Astrocyte of the cerebellum (primary cell): ENCODE measurements around the gene RNF40.

Experiments
- DNase-seq: peaks from one replicate; pipeline ENCODE4 v3.0.0-alpha.2; 2011; ENCODE audit warnings: low read depth
- H3K4me3 ChIP-seq: 2 replicates; pipeline ENCODE4 v1.5.1; 2011; ENCODE audit warnings: mild to moderate bottlenecking, low read depth, low read length, moderate library complexity
- in situ Hi-C: cut with HindIII; loops from 2 replicates; pipeline ENCODE4 v1.10.0; 2017; ENCODE audit warnings: low sequenced_read_pairs
- TF ChIP-seq, protein P1 (sequence below): IDR thresholded peaks from 2 replicates; pipeline ENCODE4 v1.5.1; 2012; ENCODE audit warnings: low read length, low read depth, moderate library complexity, mild to moderate bottlenecking; ENCODE audit errors: missing control alignments

The RNF40 gene

GRCh38 chr16:30774367-30775130 is 12.4 kb downstream of the RNF40 start:
- DNase-seq: no peak
- peak overlapping the region; percentile 76 for H3K4me3 ChIP-seq
- in situ Hi-C loops: no loop called here
- TF ChIP-seq, protein P1, sequence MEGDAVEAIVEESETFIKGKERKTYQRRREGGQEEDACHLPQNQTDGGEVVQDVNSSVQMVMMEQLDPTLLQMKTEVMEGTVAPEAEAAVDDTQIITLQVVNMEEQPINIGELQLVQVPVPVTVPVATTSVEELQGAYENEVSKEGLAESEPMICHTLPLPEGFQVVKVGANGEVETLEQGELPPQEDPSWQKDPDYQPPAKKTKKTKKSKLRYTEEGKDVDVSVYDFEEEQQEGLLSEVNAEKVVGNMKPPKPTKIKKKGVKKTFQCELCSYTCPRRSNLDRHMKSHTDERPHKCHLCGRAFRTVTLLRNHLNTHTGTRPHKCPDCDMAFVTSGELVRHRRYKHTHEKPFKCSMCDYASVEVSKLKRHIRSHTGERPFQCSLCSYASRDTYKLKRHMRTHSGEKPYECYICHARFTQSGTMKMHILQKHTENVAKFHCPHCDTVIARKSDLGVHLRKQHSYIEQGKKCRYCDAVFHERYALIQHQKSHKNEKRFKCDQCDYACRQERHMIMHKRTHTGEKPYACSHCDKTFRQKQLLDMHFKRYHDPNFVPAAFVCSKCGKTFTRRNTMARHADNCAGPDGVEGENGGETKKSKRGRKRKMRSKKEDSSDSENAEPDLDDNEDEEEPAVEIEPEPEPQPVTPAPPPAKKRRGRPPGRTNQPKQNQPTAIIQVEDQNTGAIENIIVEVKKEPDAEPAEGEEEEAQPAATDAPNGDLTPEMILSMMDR: no peak

- in situ Hi-C loops: no loop called here
- H3K4me3 ChIP-seq: peak overlapping the region; percentile 76
- TF ChIP-seq, protein P1: no peak
- no peak for DNase-seq
These were observed 12.9 kb downstream of the RNF40 start for GRCh38 chr16:30775131-30775391.

DNA sequence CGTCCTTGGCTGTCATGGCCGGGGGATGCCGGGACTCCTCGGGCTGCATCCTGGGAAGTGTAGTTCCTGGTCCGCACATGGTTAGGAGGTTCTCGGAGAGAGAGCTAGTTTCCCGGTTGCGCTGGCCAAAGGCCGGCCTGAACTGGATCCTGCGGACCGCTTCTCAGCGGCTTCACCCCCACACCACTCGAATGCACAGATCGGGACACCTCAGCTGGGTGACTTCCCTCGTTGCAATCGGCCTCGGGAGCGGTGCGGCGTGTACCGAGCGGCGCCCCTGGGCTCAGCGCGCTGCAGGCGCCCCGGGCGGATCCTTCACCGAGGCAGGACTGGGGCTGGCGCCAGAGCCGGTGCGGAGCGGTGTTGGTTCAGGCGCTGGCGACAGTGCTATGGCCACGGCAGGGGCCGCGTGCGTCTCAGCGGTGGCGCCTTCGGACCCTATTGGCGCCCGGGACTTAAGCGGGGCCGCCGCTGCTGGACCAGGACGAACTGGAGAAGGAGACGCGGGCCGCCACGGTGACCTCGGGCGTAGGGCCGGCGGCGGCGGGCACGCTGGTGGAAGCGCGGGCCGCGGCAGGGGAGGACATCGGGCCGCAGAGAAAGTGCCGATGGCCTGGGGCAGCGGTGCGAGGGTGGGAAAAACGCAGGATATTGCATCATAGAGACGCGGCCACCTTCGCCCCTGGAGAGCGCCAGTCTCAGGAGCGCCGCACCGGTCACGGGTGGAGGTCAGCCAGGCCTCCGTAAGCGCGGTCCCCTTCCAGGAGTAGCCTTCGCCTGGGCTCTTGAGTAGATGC is 13.5 kb downstream of the RNF40 start:
- in situ Hi-C loops: no loop called here
- peak overlapping the region; percentile 76 for H3K4me3 ChIP-seq
- TF ChIP-seq, protein P1: no peak
- peak; percentile 38 for DNase-seq

GRCh38 chr16:30777591-30778297 is 15.6 kb downstream of the RNF40 start:
- in situ Hi-C loops: no loop called here
- DNase-seq: no peak
- no peak overlapping the region for H3K4me3 ChIP-seq
- TF ChIP-seq, protein P1: no peak

GRCh38 chr16:30778549-30779244 is 16.6 kb downstream of the RNF40 start:
- H3K4me3 ChIP-seq: no peak overlapping the region
- in situ Hi-C loops: no loop called here
- TF ChIP-seq, protein P1: no peak
- no peak for DNase-seq

DNA sequence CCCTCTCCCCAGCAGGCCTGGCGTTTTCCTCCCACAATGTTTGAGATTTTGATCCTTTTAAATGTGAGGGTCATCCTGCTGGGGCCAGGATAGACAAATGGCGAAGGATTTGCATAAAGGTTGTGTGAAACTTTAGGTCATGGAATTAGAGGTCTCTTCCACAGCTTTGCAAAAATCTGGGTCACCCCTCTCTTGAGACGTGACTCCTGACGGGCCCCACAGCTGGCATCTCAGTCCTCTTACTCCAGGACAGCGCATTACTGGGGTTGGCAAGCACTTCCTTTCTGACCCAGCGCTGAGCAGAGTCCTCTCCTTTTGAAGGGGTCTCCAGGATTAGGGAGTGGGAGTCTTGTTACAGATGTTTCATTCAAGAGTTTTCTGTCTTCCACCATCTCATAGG is 17.5 kb downstream of the RNF40 start:
- no peak overlapping the region for H3K4me3 ChIP-seq
- no peak for DNase-seq
- in situ Hi-C loops: no loop called here
- TF ChIP-seq, protein P1: no peak
